Duodenal mucosa (tissue), 2 donors: ENCODE data around the gene ECI2.

ENCODE experiments used
- H3K27ac ChIP-seq: one replicate; pipeline ENCODE4 v1.7.0; 2013; ENCODE audit warnings: low read depth, low read length
- H3K27me3 ChIP-seq, 2 donors: one replicate each; pipeline ENCODE4 v1.7.0; 2013; ENCODE audit warnings: low read length in 2 of 2, control low read depth in 1 of 2; ENCODE audit not compliant: insufficient read depth in 2 of 2, control insufficient read depth in 1 of 2
- H3K36me3 ChIP-seq, 2 donors: one replicate each; pipeline ENCODE4 v1.7.0; 2013; ENCODE audit warnings: low read length in 2 of 2, control low read depth in 1 of 2; ENCODE audit not compliant: insufficient read depth in 2 of 2, control insufficient read depth in 1 of 2
- H3K4me1 ChIP-seq, 2 donors: one replicate each; pipeline ENCODE4 v1.7.0; 2013; ENCODE audit warnings: low read length in 2 of 2, control low read depth in 1 of 2; ENCODE audit not compliant: insufficient read depth in 2 of 2, control insufficient read depth in 1 of 2
- H3K4me3 ChIP-seq, 2 donors: one replicate each; pipeline ENCODE4 v1.7.0; 2013; ENCODE audit warnings: low read length in 2 of 2, low read depth in 1 of 2
- H3K9ac ChIP-seq, 2 donors: one replicate each; pipeline ENCODE4 v1.7.0; 2013; ENCODE audit warnings: low read length in 2 of 2, low read depth in 1 of 2
- H3K9me3 ChIP-seq, 2 donors: one replicate each; pipeline ENCODE4 v1.7.0; 2013; ENCODE audit warnings: low read length in 2 of 2, control low read depth in 1 of 2; ENCODE audit not compliant: control insufficient read depth in 1 of 2

The ECI2 gene

GRCh38 chr6:4085332-4085700 lies 50.1 kb downstream of the ECI2 start:
- H3K36me3 ChIP-seq = no peaks in the 10 kb centered on the region
- H3K27ac ChIP-seq = no peak overlapping the region
- peaks cover 0 to 7% of the 10 kb centered on the region in 2 donors for H3K4me1 ChIP-seq
- H3K4me3 ChIP-seq = no peak overlapping the region
- H3K27me3 ChIP-seq = no peaks in the 10 kb centered on the region
- no peaks in the 10 kb centered on the region for H3K9me3 ChIP-seq
- H3K9ac ChIP-seq = no peak overlapping the region

GRCh38 chr6:4084444-4085331 lies 50.7 kb downstream of the ECI2 start:
- peaks cover 0 to 7% of the 10 kb centered on the region in 2 donors for H3K4me1 ChIP-seq
- no peaks in the 10 kb centered on the region for H3K27me3 ChIP-seq
- H3K4me3 ChIP-seq = peak overlapping the region; percentile 25 to 37
- peak overlapping the region in 1 of 2 donors; percentile 19 for H3K9ac ChIP-seq
- no peaks in the 10 kb centered on the region for H3K9me3 ChIP-seq
- no peak overlapping the region for H3K27ac ChIP-seq
- H3K36me3 ChIP-seq = no peaks in the 10 kb centered on the region

GRCh38 chr6:4078691-4079471 lies 56.5 kb downstream of the ECI2 start, which contains the start of gene FAM217A:
Gene FAM217A (minus strand): TSS chr6:4079137. CDS start chr6:4077414, 1,723 bp downstream.
- H3K4me3 ChIP-seq = no peak within 1 kb of the TSS
- no peak within 1 kb of the TSS for H3K27ac ChIP-seq
- no peaks in the 10 kb centered on the region for H3K9me3 ChIP-seq
- no peaks in the 10 kb centered on the region for H3K4me1 ChIP-seq
- no peaks in the 10 kb centered on the region for H3K27me3 ChIP-seq
- no peaks in the 10 kb centered on the region for H3K36me3 ChIP-seq
- H3K9ac ChIP-seq = no peak within 1 kb of the TSS

- H3K4me3 ChIP-seq = no peak overlapping the region
- H3K36me3 ChIP-seq = no peaks in the 10 kb centered on the region
- H3K27ac ChIP-seq = no peak overlapping the region
- H3K4me1 ChIP-seq = no peaks in the 10 kb centered on the region
- H3K27me3 ChIP-seq = no peaks in the 10 kb centered on the region
- no peak overlapping the region for H3K9ac ChIP-seq
- H3K9me3 ChIP-seq = no peaks in the 10 kb centered on the region
These were observed 60.7 kb downstream of the ECI2 start for GRCh38 chr6:4074478-4075235.

- H3K9ac ChIP-seq = no peak overlapping the region
- no peaks in the 10 kb centered on the region for H3K9me3 ChIP-seq
- no peaks in the 10 kb centered on the region for H3K27me3 ChIP-seq
- H3K36me3 ChIP-seq = no peaks in the 10 kb centered on the region
- H3K27ac ChIP-seq = no peak overlapping the region
- no peak overlapping the region for H3K4me3 ChIP-seq
- H3K4me1 ChIP-seq = no peaks in the 10 kb centered on the region
These were observed 64.0 kb downstream of the ECI2 start for GRCh38 chr6:4071330-4071729.

GRCh38 chr6:4069199-4069598 lies 66.2 kb downstream of the ECI2 start:
- no peaks in the 10 kb centered on the region for H3K9me3 ChIP-seq
- no peak overlapping the region for H3K9ac ChIP-seq
- H3K36me3 ChIP-seq = peaks cover 0 to 13% of the 10 kb centered on the region in 2 donors
- no peaks in the 10 kb centered on the region for H3K4me1 ChIP-seq
- H3K27me3 ChIP-seq = no peaks in the 10 kb centered on the region
- no peak overlapping the region for H3K4me3 ChIP-seq
- H3K27ac ChIP-seq = no peak overlapping the region

GRCh38 chr6:4067673-4068072 lies 67.7 kb downstream of the ECI2 start:
- H3K4me3 ChIP-seq = no peak overlapping the region
- no peaks in the 10 kb centered on the region for H3K27me3 ChIP-seq
- H3K4me1 ChIP-seq = no peaks in the 10 kb centered on the region
- peaks cover 2 to 28% of the 10 kb centered on the region in 2 donors for H3K36me3 ChIP-seq
- no peak overlapping the region for H3K27ac ChIP-seq
- H3K9me3 ChIP-seq = no peaks in the 10 kb centered on the region
- H3K9ac ChIP-seq = no peak overlapping the region

- H3K27me3 ChIP-seq = no peaks in the 10 kb centered on the region
- no peaks in the 10 kb centered on the region for H3K9me3 ChIP-seq
- H3K4me1 ChIP-seq = no peaks in the 10 kb centered on the region
- no peak overlapping the region for H3K9ac ChIP-seq
- H3K27ac ChIP-seq = no peak overlapping the region
- peaks cover 11 to 43% of the 10 kb centered on the region in 2 donors for H3K36me3 ChIP-seq
- H3K4me3 ChIP-seq = no peak overlapping the region
These were observed 69.2 kb downstream of the ECI2 start for GRCh38 chr6:4066029-4066755.
